ENCODE data around the gene ZNF792. TPM values are rescaled to one million over a fixed set of nuclear protein-coding genes. Genes with fewer than 3 reads are reported as not detected.
A peak's percentile ranks its signal among the peaks of the same experiment; 100 is the strongest.
"Not testable (repeated sequence)": the region's sequence is repeated elsewhere in the genome, so short reads cannot be mapped to it uniquely, and the experiment has no call there.

Gene ZNF792
- total and polyA plus RNA-seq, 8 donors = 1.0 to 6.4 (median 2.5) TPM

GRCh38 chr19:35000647-35001501, 36.8 kb upstream of the ZNF792 start:
- Histone ChIP-seq H3K9me3 (no peaks in the 10 kb centered on the region), H3K4me3 (peak overlapping the region; percentile 76 to 95 (median 88)), H3K4me1 (peaks cover 7 to 33% (median 25%) of the 10 kb centered on the region in 3 donors), H3K36me3 (no peaks in the 10 kb centered on the region), H3K27ac (peak overlapping the region; percentile 88 to 99 (median 95)), H3K27me3 (no peaks in the 10 kb centered on the region)
- 3 to 6% methylated on average over 26 to 46 of the region's 46 CpGs for WGBS, 2 donors
- FAIRE-seq = no peak
- DNase-seq = peak in 4 of 6 donors; percentile 53 to 87 (median 72)
- TF ChIP-seq CTCF (IDR thresholded peaks at IDR 0.05) = no peak
- ATAC-seq = peak; percentile 18 to 39 (median 26)
- intact Hi-C loops (cut with DNase I) = no loop called here

GRCh38 chr19:35000338-35000646, 36.3 kb upstream of the ZNF792 start:
- TF ChIP-seq CTCF (IDR thresholded peaks at IDR 0.05) = no peak
- Histone ChIP-seq H3K27me3 (no peaks in the 10 kb centered on the region), H3K4me1 (peaks cover 3 to 33% (median 23%) of the 10 kb centered on the region in 3 donors), H3K4me3 (peak overlapping the region; percentile 76 to 95 (median 88)), H3K36me3 (no peaks in the 10 kb centered on the region), H3K9me3 (no peaks in the 10 kb centered on the region), H3K27ac (peak overlapping the region; percentile 88 to 99 (median 95))
- DNase-seq (no peak), FAIRE-seq (no peak), ATAC-seq (no peak)
- intact Hi-C loops (cut with DNase I) = no loop called here
- WGBS, 2 donors = 0 to 1% methylated on average over 8 to 37 of the region's 37 CpGs

- TF ChIP-seq CTCF (IDR thresholded peaks at IDR 0.05) = no peak
- peak; percentile 83 to 90 (median 86) for ATAC-seq
Observed at GRCh38 chr19:34999498-35000337, 35.7 kb upstream of the ZNF792 start, which contains the start of gene GRAMD1A. Gene GRAMD1A (plus strand): TSS chr19:35000323. CDS start chr19:35000479, 156 bp downstream.

GRCh38 chr19:34998777-34999497, 34.9 kb upstream of the ZNF792 start:
- ATAC-seq = no peak
- H3K4me3 ChIP-seq = peak overlapping the region in 2 of 4 donors; percentile 85 to 95
- WGBS, 2 donors = 52 to 63% methylated on average over 13 of the region's 13 CpGs
- H3K9me3 ChIP-seq = no peaks in the 10 kb centered on the region
- no peaks in the 10 kb centered on the region for H3K36me3 ChIP-seq
- TF ChIP-seq CTCF (IDR thresholded peaks at IDR 0.05) = no peak
- peak in 3 of 6 donors; percentile 36 to 48 (median 37) for DNase-seq
- FAIRE-seq = no peak
- H3K27ac ChIP-seq = peak overlapping the region; percentile 84 to 99 (median 95)
- H3K4me1 ChIP-seq = peaks cover 13 to 34% (median 24%) of the 10 kb centered on the region in 3 donors
- no peaks in the 10 kb centered on the region for H3K27me3 ChIP-seq
- intact Hi-C loops (cut with DNase I) = no loop called here

More at GRCh38 chr19:34999498-35000337, 35.7 kb upstream of the ZNF792 start, which contains the start of gene GRAMD1A:
- FAIRE-seq (no peak), DNase-seq (peak; percentile 88 to 95 (median 91))
- H3K27me3 ChIP-seq = no peaks in the 10 kb centered on the region
- intact Hi-C loops (cut with DNase I) = no loop called here
- WGBS, 2 donors = 1% methylated on average over 40 to 45 of the region's 45 CpGs
- H3K27ac ChIP-seq = peak within 1 kb of the TSS; percentile 88 to 99 (median 95)
- no peaks in the 10 kb centered on the region for H3K36me3 ChIP-seq
- no peaks in the 10 kb centered on the region for H3K9me3 ChIP-seq
- H3K4me1 ChIP-seq = peaks cover 8 to 34% (median 24%) of the 10 kb centered on the region in 3 donors
- H3K4me3 ChIP-seq = peak within 1 kb of the TSS; percentile 76 to 95 (median 88)

GRCh38 chr19:34998224-34998623, 34.2 kb upstream of the ZNF792 start:
- H3K27me3 ChIP-seq; ATAC-seq; H3K4me3 ChIP-seq; H3K9me3 ChIP-seq; intact Hi-C loops (cut with DNase I); H3K36me3 ChIP-seq; FAIRE-seq: not testable (repeated sequence)
- DNase-seq = peak in 1 of 6 donors; percentile 7
- 93 to 94% methylated on average over 7 of the region's 7 CpGs for WGBS, 2 donors
- Histone ChIP-seq H3K27ac (peak overlapping the region in 1 of 4 donors; percentile 96), H3K4me1 (peaks cover 13 to 29% (median 24%) of the 10 kb centered on the region in 3 donors)
